Measurements from ENCODE around the gene C20orf96. TPM values are rescaled to one million over a fixed set of nuclear protein-coding genes. Genes with fewer than 3 reads are reported as not detected.

Gene C20orf96
- polyA plus RNA-seq, 1 donor from 2014 or later = 10.9 TPM

DNA sequence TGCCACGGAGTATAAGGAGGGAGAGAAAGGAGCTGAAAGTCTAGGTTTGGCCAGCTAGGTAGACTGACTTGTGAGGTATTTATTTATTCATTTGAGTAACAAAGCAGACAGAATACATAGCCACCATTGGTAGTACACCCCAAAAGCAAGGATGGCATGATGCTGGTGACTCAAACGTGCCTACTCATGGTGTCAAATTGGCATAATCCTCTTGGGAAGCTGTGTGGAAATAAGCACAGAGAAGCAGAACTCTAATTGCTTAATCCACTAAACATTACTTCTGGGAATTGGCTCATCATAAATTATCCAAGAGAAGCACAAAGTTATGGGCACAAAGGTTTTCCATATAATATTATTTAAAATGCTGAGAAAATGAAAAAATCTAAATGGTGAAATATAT lies 30.6 kb downstream of the C20orf96 start:
- no peaks in the 10 kb centered on the region for H3K9me3 ChIP-seq (ENCODE audit: low read length)
- TF ChIP-seq RAD21 (conservative IDR thresholded peaks at IDR 0.05) (no peak), SMC3 (conservative IDR thresholded peaks at IDR 0.05; ENCODE audit: poor library complexity) (no peak), EZH2 (IDR thresholded peaks at IDR 0.05; ENCODE audit: borderline replicate concordance, insufficient read depth, low read length, poor library complexity, severe bottlenecking) (no peak), MXI1 (conservative IDR thresholded peaks at IDR 0.05; ENCODE audit: poor library complexity, severe bottlenecking) (no peak), EP300 (conservative IDR thresholded peaks at IDR 0.05; ENCODE audit: poor library complexity, severe bottlenecking) (no peak), POLR2AphosphoS5 (IDR thresholded peaks at IDR 0.05) (no peak), TAF1 (IDR thresholded peaks at IDR 0.05; ENCODE audit: low read depth) (no peak)
- TF ChIP-seq, protein P1, sequence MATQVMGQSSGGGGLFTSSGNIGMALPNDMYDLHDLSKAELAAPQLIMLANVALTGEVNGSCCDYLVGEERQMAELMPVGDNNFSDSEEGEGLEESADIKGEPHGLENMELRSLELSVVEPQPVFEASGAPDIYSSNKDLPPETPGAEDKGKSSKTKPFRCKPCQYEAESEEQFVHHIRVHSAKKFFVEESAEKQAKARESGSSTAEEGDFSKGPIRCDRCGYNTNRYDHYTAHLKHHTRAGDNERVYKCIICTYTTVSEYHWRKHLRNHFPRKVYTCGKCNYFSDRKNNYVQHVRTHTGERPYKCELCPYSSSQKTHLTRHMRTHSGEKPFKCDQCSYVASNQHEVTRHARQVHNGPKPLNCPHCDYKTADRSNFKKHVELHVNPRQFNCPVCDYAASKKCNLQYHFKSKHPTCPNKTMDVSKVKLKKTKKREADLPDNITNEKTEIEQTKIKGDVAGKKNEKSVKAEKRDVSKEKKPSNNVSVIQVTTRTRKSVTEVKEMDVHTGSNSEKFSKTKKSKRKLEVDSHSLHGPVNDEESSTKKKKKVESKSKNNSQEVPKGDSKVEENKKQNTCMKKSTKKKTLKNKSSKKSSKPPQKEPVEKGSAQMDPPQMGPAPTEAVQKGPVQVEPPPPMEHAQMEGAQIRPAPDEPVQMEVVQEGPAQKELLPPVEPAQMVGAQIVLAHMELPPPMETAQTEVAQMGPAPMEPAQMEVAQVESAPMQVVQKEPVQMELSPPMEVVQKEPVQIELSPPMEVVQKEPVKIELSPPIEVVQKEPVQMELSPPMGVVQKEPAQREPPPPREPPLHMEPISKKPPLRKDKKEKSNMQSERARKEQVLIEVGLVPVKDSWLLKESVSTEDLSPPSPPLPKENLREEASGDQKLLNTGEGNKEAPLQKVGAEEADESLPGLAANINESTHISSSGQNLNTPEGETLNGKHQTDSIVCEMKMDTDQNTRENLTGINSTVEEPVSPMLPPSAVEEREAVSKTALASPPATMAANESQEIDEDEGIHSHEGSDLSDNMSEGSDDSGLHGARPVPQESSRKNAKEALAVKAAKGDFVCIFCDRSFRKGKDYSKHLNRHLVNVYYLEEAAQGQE (IDR thresholded peaks at IDR 0.05; ENCODE audit: borderline replicate concordance) = no peak
- TF ChIP-seq, protein P2, sequence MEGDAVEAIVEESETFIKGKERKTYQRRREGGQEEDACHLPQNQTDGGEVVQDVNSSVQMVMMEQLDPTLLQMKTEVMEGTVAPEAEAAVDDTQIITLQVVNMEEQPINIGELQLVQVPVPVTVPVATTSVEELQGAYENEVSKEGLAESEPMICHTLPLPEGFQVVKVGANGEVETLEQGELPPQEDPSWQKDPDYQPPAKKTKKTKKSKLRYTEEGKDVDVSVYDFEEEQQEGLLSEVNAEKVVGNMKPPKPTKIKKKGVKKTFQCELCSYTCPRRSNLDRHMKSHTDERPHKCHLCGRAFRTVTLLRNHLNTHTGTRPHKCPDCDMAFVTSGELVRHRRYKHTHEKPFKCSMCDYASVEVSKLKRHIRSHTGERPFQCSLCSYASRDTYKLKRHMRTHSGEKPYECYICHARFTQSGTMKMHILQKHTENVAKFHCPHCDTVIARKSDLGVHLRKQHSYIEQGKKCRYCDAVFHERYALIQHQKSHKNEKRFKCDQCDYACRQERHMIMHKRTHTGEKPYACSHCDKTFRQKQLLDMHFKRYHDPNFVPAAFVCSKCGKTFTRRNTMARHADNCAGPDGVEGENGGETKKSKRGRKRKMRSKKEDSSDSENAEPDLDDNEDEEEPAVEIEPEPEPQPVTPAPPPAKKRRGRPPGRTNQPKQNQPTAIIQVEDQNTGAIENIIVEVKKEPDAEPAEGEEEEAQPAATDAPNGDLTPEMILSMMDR (IDR thresholded peaks at IDR 0.05; ENCODE audit: poor library complexity, severe bottlenecking) = no peak
- no peaks in the 10 kb centered on the region for H3K27me3 ChIP-seq (ENCODE audit: insufficient read depth, low read depth, low read length)

DNA sequence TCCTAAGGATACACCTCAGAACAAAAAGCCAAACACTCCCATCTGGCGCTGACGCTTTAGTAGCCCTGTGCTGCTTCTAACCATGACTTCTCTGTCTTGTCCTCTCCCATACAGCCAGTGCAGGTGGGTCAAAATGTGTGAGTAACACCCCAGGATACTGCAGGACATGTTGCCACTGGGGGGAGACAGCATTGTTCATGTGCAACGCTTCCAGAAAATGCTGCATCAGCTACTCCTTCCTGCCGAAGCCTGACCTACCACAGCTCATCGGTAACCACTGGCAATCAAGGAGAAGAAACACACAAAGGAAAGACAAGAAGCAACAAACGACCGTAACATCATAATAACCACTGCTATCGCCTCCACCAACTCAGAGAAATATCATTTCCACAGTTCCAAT lies 31.6 kb downstream of the C20orf96 start:
- H3K9ac ChIP-seq (ENCODE audit: low read length) = no peak overlapping the region
- H3K9me2 ChIP-seq (ENCODE audit: insufficient read depth, low read length) = no peaks in the 10 kb centered on the region
- H3K4me2 ChIP-seq (ENCODE audit: low read length) = no peak overlapping the region
- no peak for TF ChIP-seq MXI1 (conservative IDR thresholded peaks at IDR 0.05; ENCODE audit: poor library complexity, severe bottlenecking)
- no peak for TF ChIP-seq TAF1 (IDR thresholded peaks at IDR 0.05; ENCODE audit: low read depth)
- no peak for TF ChIP-seq EZH2 (IDR thresholded peaks at IDR 0.05; ENCODE audit: borderline replicate concordance, insufficient read depth, low read length, poor library complexity, severe bottlenecking)
- no peak for TF ChIP-seq RAD21 (conservative IDR thresholded peaks at IDR 0.05)
- TF ChIP-seq, protein P1 (IDR thresholded peaks at IDR 0.05; ENCODE audit: borderline replicate concordance) = no peak
- TF ChIP-seq, protein P2 (IDR thresholded peaks at IDR 0.05; ENCODE audit: poor library complexity, severe bottlenecking) = no peak
- TF ChIP-seq SMC3 (conservative IDR thresholded peaks at IDR 0.05; ENCODE audit: poor library complexity) = no peak
- no peak for TF ChIP-seq POLR2AphosphoS5 (IDR thresholded peaks at IDR 0.05)
- no peak for TF ChIP-seq EP300 (conservative IDR thresholded peaks at IDR 0.05; ENCODE audit: poor library complexity, severe bottlenecking)
- H3K9me3 ChIP-seq (ENCODE audit: low read length) = no peaks in the 10 kb centered on the region
- no peak overlapping the region for H3K4me3 ChIP-seq (ENCODE audit: low read length)
- H2AFZ ChIP-seq (ENCODE audit: low read depth, low read length) = no peak overlapping the region
- H3K79me2 ChIP-seq (replicated peaks; ENCODE audit: insufficient read depth, low read length) = no peaks in the 10 kb centered on the region
- no peaks in the 10 kb centered on the region for H3K36me3 ChIP-seq (ENCODE audit: insufficient read depth, low read length)
- H3F3A ChIP-seq (ENCODE audit: insufficient read depth, low read length, poor library complexity, severe bottlenecking) = no peaks in the 10 kb centered on the region
- H4K20me1 ChIP-seq (ENCODE audit: insufficient read depth) = no peaks in the 10 kb centered on the region
- no peak overlapping the region for H3K27ac ChIP-seq (ENCODE audit: low read length)
- no peaks in the 10 kb centered on the region for H3K27me3 ChIP-seq (ENCODE audit: insufficient read depth, low read depth, low read length)

More for the DNA sequence above, 30.6 kb downstream of the C20orf96 start:
- Histone ChIP-seq H3K9ac (ENCODE audit: low read length) (no peak overlapping the region), H3K79me2 (replicated peaks; ENCODE audit: insufficient read depth, low read length) (no peaks in the 10 kb centered on the region), H4K20me1 (ENCODE audit: insufficient read depth) (no peaks in the 10 kb centered on the region), H3K36me3 (ENCODE audit: insufficient read depth, low read length) (no peaks in the 10 kb centered on the region), H2AFZ (ENCODE audit: low read depth, low read length) (no peak overlapping the region), H3K4me2 (ENCODE audit: low read length) (no peak overlapping the region), H3F3A (ENCODE audit: insufficient read depth, low read length, poor library complexity, severe bottlenecking) (no peaks in the 10 kb centered on the region), H3K4me3 (ENCODE audit: low read length) (no peak overlapping the region), H3K9me2 (ENCODE audit: insufficient read depth, low read length) (no peaks in the 10 kb centered on the region), H3K27ac (ENCODE audit: low read length) (no peak overlapping the region)

Data from neural cell (in vitro differentiated cells).